GM23338 (cell line): ENCODE measurements around the gene ARID4B. TPM values are rescaled to one million over a fixed set of nuclear protein-coding genes. Genes with fewer than 3 reads are reported as not detected.

Experiments
- CREB1 ChIP-seq: fragments of 250-450 bp; sonication (Bioruptor Pico); IDR thresholded peaks from 2 replicates; pipeline ENCODE4 v1.5.0; 2020; ENCODE audit warnings: low read depth, mild to moderate bottlenecking, moderate library complexity
- polyA plus RNA-seq: library from polyadenylated mRNA; unstranded; fragments of >200 nt; fragmentation: Nextera tagmentation; extraction: Ambion mirVana; gene quantifications from 2 replicates; pipeline ENCODE4 v1.2.1, GENCODE V29; 2016
- total RNA-seq: library from RNA; depleted of rRNA; stranded (reverse); fragments of >200 nt; shearing (Covaris generic); gene quantifications from 2 replicates; pipeline ENCODE4 v1.2.3, GENCODE V29; 2014
- TF ChIP-seq, protein P1 (sequence below): fragments of 250-450 bp; sonication (Bioruptor Pico); IDR thresholded peaks from 2 replicates; pipeline ENCODE4 v1.5.0; 2020; ENCODE audit warnings: mild to moderate bottlenecking, moderate library complexity
- TF ChIP-seq, protein P2 (sequence below): IDR thresholded peaks from one replicate; pipeline ENCODE4 v1.6.1; 2018; ENCODE audit warnings: antibody characterized with exemption; ENCODE audit not compliant: unreplicated experiment

ARID4B gene
- total and polyA plus RNA-seq, 2 experiments from 2014 or later = 25.1 to 59.8 TPM

GRCh38 chr1:235328271-235329138, 526 bp upstream of the ARID4B start, which contains the start of gene GGPS1 (continued):
- TF ChIP-seq, protein P1, sequence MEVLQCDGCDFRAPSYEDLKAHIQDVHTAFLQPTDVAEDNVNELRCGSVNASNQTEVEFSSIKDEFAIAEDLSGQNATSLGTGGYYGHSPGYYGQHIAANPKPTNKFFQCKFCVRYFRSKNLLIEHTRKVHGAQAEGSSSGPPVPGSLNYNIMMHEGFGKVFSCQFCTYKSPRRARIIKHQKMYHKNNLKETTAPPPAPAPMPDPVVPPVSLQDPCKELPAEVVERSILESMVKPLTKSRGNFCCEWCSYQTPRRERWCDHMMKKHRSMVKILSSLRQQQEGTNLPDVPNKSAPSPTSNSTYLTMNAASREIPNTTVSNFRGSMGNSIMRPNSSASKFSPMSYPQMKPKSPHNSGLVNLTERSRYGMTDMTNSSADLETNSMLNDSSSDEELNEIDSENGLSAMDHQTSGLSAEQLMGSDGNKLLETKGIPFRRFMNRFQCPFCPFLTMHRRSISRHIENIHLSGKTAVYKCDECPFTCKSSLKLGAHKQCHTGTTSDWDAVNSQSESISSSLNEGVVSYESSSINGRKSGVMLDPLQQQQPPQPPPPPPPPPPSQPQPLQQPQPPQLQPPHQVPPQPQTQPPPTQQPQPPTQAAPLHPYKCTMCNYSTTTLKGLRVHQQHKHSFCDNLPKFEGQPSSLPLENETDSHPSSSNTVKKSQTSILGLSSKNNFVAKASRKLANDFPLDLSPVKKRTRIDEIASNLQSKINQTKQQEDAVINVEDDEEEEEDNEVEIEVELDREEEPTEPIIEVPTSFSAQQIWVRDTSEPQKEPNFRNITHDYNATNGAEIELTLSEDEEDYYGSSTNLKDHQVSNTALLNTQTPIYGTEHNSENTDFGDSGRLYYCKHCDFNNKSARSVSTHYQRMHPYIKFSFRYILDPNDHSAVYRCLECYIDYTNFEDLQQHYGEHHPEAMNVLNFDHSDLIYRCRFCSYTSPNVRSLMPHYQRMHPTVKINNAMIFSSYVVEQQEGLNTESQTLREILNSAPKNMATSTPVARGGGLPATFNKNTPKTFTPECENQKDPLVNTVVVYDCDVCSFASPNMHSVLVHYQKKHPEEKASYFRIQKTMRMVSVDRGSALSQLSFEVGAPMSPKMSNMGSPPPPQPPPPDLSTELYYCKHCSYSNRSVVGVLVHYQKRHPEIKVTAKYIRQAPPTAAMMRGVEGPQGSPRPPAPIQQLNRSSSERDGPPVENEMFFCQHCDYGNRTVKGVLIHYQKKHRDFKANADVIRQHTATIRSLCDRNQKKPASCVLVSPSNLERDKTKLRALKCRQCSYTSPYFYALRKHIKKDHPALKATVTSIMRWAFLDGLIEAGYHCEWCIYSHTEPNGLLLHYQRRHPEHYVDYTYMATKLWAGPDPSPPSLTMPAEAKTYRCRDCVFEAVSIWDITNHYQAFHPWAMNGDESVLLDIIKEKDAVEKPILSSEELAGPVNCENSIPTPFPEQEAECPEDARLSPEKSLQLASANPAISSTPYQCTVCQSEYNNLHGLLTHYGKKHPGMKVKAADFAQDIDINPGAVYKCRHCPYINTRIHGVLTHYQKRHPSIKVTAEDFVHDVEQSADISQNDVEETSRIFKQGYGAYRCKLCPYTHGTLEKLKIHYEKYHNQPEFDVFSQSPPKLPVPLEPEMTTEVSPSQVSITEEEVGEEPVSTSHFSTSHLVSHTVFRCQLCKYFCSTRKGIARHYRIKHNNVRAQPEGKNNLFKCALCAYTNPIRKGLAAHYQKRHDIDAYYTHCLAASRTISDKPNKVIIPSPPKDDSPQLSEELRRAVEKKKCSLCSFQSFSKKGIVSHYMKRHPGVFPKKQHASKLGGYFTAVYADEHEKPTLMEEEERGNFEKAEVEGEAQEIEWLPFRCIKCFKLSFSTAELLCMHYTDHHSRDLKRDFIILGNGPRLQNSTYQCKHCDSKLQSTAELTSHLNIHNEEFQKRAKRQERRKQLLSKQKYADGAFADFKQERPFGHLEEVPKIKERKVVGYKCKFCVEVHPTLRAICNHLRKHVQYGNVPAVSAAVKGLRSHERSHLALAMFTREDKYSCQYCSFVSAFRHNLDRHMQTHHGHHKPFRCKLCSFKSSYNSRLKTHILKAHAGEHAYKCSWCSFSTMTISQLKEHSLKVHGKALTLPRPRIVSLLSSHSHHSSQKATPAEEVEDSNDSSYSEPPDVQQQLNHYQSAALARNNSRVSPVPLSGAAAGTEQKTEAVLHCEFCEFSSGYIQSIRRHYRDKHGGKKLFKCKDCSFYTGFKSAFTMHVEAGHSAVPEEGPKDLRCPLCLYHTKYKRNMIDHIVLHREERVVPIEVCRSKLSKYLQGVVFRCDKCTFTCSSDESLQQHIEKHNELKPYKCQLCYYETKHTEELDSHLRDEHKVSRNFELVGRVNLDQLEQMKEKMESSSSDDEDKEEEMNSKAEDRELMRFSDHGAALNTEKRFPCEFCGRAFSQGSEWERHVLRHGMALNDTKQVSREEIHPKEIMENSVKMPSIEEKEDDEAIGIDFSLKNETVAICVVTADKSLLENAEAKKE (CRISPR knock-in tag) = no peak
- peak; percentile 76 for TF ChIP-seq CREB1 (CRISPR knock-in tag)
- TF ChIP-seq, protein P2, sequence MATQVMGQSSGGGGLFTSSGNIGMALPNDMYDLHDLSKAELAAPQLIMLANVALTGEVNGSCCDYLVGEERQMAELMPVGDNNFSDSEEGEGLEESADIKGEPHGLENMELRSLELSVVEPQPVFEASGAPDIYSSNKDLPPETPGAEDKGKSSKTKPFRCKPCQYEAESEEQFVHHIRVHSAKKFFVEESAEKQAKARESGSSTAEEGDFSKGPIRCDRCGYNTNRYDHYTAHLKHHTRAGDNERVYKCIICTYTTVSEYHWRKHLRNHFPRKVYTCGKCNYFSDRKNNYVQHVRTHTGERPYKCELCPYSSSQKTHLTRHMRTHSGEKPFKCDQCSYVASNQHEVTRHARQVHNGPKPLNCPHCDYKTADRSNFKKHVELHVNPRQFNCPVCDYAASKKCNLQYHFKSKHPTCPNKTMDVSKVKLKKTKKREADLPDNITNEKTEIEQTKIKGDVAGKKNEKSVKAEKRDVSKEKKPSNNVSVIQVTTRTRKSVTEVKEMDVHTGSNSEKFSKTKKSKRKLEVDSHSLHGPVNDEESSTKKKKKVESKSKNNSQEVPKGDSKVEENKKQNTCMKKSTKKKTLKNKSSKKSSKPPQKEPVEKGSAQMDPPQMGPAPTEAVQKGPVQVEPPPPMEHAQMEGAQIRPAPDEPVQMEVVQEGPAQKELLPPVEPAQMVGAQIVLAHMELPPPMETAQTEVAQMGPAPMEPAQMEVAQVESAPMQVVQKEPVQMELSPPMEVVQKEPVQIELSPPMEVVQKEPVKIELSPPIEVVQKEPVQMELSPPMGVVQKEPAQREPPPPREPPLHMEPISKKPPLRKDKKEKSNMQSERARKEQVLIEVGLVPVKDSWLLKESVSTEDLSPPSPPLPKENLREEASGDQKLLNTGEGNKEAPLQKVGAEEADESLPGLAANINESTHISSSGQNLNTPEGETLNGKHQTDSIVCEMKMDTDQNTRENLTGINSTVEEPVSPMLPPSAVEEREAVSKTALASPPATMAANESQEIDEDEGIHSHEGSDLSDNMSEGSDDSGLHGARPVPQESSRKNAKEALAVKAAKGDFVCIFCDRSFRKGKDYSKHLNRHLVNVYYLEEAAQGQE = no peak
